ENCODE data around the gene COX20.
A peak's percentile ranks its signal among the peaks of the same experiment; 100 is the strongest.

Gene COX20

GRCh38 chr1:244854166-244854565 lies 18.7 kb downstream of the COX20 start:
- DNase-seq = peak in 2 of 3 donors; percentile 29 to 41

GRCh38 chr1:244854865-244855578 lies 19.6 kb downstream of the COX20 start:
- no peak for DNase-seq

- no peak for DNase-seq
Measured at GRCh38 chr1:244857761-244858160, 22.3 kb downstream of the COX20 start.

GRCh38 chr1:244858357-244858756 lies 22.9 kb downstream of the COX20 start:
- no peak for DNase-seq

GRCh38 chr1:244860078-244860477 lies 24.6 kb downstream of the COX20 start:
- no peak for DNase-seq

GRCh38 chr1:244860914-244861610 lies 25.6 kb downstream of the COX20 start:
- no peak for DNase-seq

DNA sequence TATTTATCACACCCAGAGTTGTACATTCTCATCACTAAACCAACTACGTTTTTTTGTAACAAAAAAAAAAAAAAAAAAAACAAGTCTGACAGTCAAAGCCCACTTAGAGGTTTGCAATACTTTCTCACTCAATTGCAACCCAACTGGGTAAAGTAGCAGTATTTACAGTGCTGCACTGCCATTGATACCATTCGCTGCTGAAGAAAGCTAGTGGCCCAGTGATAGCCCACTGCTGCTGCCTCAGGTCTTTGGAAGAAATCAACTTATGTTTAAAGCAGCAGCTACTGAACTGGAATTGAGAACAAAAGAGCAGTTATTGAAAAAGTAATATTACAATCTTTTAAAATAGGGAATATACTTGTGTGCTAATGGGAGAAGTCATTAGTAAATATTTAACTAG lies 26.2 kb downstream of the COX20 start:
- DNase-seq = no peak

GRCh38 chr1:244862354-244862698 lies 26.9 kb downstream of the COX20 start:
- peak; percentile 13 to 45 (median 40) for DNase-seq

DNA sequence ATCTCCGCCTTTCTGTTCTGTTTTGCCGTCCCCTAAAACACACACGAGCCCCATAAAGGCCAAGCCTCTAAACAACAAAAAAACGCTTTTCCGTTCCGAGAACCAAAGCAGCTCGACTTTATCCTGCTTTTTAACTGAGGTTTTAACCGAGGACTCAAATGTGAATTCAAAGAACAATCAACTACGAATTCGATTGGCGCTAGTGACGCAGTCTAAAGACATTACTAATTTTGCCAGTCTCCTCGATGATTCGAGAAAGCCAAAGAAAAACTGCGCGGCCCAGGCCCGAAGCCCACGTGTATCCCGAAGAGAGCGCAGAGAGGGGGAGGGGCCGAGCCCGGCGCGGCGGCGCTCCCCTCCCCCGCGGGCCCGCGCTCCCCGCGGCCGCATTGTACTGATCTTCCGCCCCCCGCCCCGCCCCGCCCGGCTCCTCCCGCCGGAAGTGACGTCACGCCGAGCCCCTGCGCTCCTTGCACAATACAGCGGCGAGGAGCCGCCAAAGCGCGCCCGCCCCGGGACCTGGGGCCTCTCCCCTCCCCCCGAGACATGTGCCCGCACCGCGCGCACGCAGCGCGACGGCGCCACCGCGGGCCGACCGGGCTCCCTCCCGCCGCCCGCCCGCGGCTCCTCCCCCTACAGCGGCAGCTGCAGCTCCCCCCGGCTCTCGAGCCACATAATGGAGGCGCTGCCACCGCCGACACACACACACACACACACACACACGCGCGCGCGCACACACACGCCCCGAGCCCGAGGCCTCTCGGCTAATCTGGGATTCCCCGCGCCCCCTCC lies 27.4 kb downstream of the COX20 start:
- DNase-seq = peak; percentile 92 to 98 (median 97)

DNA sequence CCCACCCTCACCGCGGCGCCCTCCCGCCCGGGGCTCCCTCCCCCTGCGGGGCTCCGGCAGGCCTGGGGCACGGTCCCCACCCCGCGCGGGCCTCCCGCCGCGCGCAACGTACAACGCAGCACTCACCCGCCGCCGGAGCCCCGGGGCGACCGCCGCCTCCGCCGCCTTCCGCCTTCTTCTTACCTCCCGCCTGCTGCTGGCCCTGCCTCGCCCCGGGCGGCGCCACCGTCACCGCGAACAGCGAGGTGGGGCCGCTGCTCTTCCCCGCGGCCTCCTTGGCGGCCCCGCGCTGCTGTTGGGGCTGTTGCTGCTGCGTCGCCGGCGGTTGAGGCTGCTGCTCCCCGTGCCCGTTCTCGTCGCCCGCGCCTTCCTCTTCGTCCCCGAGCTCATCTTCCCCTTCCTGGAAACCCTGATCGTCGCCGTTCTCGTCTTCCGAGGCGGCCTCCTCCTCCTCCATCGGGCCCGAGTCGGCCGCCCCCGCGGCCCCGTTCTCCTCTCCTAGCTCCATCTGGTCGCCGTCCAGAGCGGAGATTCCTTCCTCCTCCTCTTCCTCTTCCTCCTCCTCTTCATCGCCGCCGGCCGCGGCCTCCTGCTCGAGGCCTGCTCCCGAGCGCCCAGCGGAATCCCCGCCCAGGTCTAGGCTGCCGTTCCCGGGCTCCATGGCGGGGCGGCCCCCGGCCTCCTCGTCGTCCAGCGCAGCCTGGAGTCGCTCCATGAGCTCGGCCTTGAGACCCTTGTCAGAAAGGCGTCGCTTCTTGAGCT lies 28.2 kb downstream of the COX20 start:
- DNase-seq = peak; percentile 66 to 77 (median 69)

GRCh38 chr1:244864253-244865027 lies 29.0 kb downstream of the COX20 start, which contains the start of gene HNRNPU:
HNRNPU (minus strand) TSS chr1:244864543; CDS start chr1:244864307, 236 bp downstream.
- peak; percentile 98 to 100 (median 99) for DNase-seq

- DNase-seq = peak in 1 of 3 donors; percentile 48
Measured at GRCh38 chr1:244865028-244865371, 29.5 kb downstream of the COX20 start.

GRCh38 chr1:244865820-244866219 lies 30.4 kb downstream of the COX20 start:
- peak in 1 of 3 donors; percentile 31 for DNase-seq

DNA sequence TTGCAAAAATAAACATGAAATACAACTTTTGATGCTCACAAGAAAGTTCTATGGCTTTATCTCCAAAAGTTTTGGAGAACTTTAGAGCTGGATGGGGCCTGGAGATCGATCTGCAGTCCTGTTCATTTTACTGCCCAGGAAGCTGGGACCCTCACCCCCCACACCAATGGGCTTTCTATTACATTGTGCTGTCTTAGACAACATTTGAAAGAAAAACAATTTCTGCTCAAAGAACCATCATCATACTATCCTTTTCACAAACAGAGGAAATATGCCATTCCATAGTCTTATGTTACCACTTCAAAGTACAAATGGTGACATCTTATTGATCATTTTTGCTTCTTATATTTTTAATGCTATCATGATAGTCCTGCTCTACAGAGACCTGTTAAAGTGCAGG lies 30.9 kb downstream of the COX20 start:
- DNase-seq = no peak

GRCh38 chr1:244868484-244869363 lies 33.3 kb downstream of the COX20 start:
- no peak for DNase-seq

GRCh38 chr1:244869364-244869827 lies 33.9 kb downstream of the COX20 start:
- DNase-seq = no peak

DNA sequence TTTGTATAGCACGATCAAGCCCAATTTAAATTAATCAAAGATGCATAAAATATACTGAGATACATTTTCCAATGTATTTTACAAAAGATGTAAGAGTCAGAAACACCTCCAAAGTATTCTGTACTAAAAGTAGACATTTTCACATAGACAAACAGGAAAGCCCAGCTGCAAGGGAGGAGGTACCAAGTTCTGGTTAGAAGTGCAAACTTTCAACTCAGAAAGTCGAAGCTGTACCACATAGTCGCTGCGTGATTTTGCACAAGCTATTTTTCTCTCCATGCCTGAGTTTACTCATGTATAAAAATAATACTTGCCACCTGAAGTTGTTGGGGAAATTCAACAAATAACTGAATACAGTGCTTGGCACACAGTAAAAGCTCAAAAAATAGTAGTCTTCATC lies 34.5 kb downstream of the COX20 start:
- DNase-seq = no peak

DNA sequence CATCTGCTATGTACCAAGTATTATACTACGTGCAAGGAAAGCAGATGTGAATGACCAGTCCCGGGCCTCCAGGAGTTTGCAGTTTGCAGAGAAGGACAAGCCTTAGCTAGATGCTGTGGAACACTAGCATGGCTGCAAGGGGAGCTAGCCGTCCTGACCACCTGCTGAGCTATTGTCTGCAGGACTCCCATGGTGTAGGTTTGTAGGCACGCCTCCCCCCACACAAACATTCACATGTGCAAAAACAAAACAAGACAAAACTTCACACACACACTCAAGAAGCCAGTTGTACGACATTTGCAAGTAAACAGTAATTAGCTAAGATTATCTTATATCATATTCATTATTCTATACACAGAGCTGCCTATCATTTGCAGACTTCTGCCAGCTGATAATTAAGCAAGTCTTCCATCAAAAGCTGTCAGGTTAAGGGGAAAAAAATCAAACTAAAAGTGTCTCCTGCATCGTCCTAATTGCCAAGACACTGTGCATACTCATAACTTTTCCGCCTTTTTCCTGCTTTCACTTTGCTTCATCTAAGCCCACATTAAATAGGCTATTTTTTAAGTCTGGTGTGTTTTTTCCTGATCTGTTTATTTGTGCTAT lies 39.6 kb downstream of the COX20 start:
- DNase-seq = no peak

GRCh38 chr1:244876228-244876910 lies 40.9 kb downstream of the COX20 start:
- no peak for DNase-seq

DNA sequence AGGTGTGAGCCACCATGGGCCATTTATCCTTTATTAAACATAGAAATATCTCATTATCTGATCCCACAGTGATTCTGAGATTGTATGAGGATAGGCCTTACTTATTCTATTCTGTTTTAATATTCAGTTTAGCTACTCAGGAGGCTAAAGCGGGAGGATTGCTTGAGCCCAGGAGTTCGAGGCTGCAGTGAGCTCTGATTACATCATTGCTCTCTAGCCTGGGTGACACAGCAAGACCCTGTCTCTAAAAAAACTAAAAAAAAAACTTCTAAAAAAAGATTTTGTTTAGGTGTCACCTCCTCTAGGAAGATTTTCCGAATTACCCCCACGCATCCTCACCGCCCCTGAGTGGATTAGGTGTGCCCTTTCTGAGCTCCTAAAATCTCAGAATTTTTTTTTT lies 43.2 kb downstream of the COX20 start:
- DNase-seq = no peak
